MM.1S (cell line): ENCODE results near the gene U2AF1L4.

Source experiments
- DNase-seq: peaks from one replicate; pipeline ENCODE4 v3.0.0-alpha.2; 2015
- H2AFZ ChIP-seq: fragments of 300-600 bp; sonication (generic); 2 replicates; pipeline ENCODE4 v1.6.0; 2016; ENCODE audit warnings: antibody characterized with exemption, low read length
- H3F3A ChIP-seq: fragments of 300-600 bp; sonication (generic); 2 replicates; pipeline ENCODE4 v1.6.1; 2016; ENCODE audit warnings: mild to moderate bottlenecking, antibody characterized with exemption, low read length, moderate library complexity, mixed read lengths; ENCODE audit not compliant: insufficient read depth
- H3K27ac ChIP-seq: fragments of 300-600 bp; sonication (generic); 2 replicates; pipeline ENCODE4 v1.5.1; 2016; ENCODE audit warnings: mild to moderate bottlenecking, low read length
- H3K27me3 ChIP-seq: fragments of 300-600 bp; sonication (generic); replicated peaks from 2 replicates; pipeline ENCODE4 v1.6.0; 2016; ENCODE audit warnings: low read length; ENCODE audit not compliant: insufficient read depth
- H3K36me3 ChIP-seq: fragments of 300-600 bp; sonication (generic); replicated peaks from 2 replicates; pipeline ENCODE4 v1.6.1; 2016; ENCODE audit warnings: mild to moderate bottlenecking, low read length, mixed read lengths; ENCODE audit not compliant: insufficient read depth
- H3K4me1 ChIP-seq: fragments of 300-600 bp; sonication (generic); 2 replicates; pipeline ENCODE4 v1.6.1; 2016; ENCODE audit warnings: low read length, mixed read lengths
- H3K4me2 ChIP-seq: fragments of 300-600 bp; sonication (generic); 2 replicates; pipeline ENCODE4 v1.6.0; 2016; ENCODE audit warnings: low read depth, low read length
- H3K4me3 ChIP-seq: fragments of 300-600 bp; sonication (generic); 2 replicates; pipeline ENCODE4 v1.5.1; 2016; ENCODE audit warnings: low read length, mixed read lengths
- H3K79me2 ChIP-seq: fragments of 300-600 bp; sonication (generic); 2 replicates; pipeline ENCODE4 v1.6.1; 2016; ENCODE audit warnings: mixed run types, low read length, mixed read lengths
- H3K9ac ChIP-seq: fragments of 300-600 bp; sonication (generic); 2 replicates; pipeline ENCODE4 v1.6.1; 2016; ENCODE audit warnings: low read length, mixed read lengths
- H3K9me2 ChIP-seq: fragments of 300-600 bp; sonication (generic); replicated peaks from 2 replicates; pipeline ENCODE4 v1.6.1; 2016; ENCODE audit warnings: mild to moderate bottlenecking, low read length, mixed read lengths; ENCODE audit not compliant: insufficient read depth
- H3K9me3 ChIP-seq: fragments of 300-600 bp; sonication (generic); replicated peaks from 2 replicates; pipeline ENCODE4 v1.6.1; 2016; ENCODE audit warnings: mild to moderate bottlenecking, low read length, mixed read lengths; ENCODE audit not compliant: insufficient read depth
- H4K20me1 ChIP-seq: fragments of 300-600 bp; sonication (generic); 2 replicates; pipeline ENCODE4 v1.6.1; 2016; ENCODE audit warnings: mild to moderate bottlenecking, low read length, moderate library complexity, mixed read lengths; ENCODE audit not compliant: insufficient read depth
- EZH2 ChIP-seq: fragments of 300-600 bp; sonication (generic); optimal IDR thresholded peaks from 2 replicates; pipeline ENCODE3; 2017; ENCODE audit warnings: low read depth, mild to moderate bottlenecking, antibody characterized with exemption, low read length, mixed read lengths
- EZH2phosphoT487 ChIP-seq: fragments of 300-600 bp; sonication (generic); IDR thresholded peaks from 2 replicates; pipeline ENCODE4 v1.6.1; 2018; ENCODE audit warnings: antibody characterized with exemption, low read length
- TF ChIP-seq, protein P1 (sequence below): fragments of 300-600 bp; sonication (generic); IDR thresholded peaks from 2 replicates; pipeline ENCODE4 v1.5.1; 2016; ENCODE audit warnings: antibody characterized with exemption, low read length, mixed read lengths

The U2AF1L4 gene

GRCh38 chr19:35784503-35785338 is 39.5 kb upstream of the U2AF1L4 start:
- no peaks in the 10 kb centered on the region for H3K9me3 ChIP-seq
- H3F3A ChIP-seq = no peaks in the 10 kb centered on the region
- H2AFZ ChIP-seq = no peak overlapping the region
- H3K27me3 ChIP-seq = no peaks in the 10 kb centered on the region
- no peak overlapping the region for H3K4me2 ChIP-seq
- H3K9me2 ChIP-seq = no peaks in the 10 kb centered on the region
- no peaks in the 10 kb centered on the region for H3K4me1 ChIP-seq
- H3K79me2 ChIP-seq = no peaks in the 10 kb centered on the region
- TF ChIP-seq, protein P1, sequence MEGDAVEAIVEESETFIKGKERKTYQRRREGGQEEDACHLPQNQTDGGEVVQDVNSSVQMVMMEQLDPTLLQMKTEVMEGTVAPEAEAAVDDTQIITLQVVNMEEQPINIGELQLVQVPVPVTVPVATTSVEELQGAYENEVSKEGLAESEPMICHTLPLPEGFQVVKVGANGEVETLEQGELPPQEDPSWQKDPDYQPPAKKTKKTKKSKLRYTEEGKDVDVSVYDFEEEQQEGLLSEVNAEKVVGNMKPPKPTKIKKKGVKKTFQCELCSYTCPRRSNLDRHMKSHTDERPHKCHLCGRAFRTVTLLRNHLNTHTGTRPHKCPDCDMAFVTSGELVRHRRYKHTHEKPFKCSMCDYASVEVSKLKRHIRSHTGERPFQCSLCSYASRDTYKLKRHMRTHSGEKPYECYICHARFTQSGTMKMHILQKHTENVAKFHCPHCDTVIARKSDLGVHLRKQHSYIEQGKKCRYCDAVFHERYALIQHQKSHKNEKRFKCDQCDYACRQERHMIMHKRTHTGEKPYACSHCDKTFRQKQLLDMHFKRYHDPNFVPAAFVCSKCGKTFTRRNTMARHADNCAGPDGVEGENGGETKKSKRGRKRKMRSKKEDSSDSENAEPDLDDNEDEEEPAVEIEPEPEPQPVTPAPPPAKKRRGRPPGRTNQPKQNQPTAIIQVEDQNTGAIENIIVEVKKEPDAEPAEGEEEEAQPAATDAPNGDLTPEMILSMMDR = no peak
- TF ChIP-seq EZH2phosphoT487 = no peak
- no peak for TF ChIP-seq EZH2
- no peak for DNase-seq
- H3K27ac ChIP-seq = no peak overlapping the region
- no peaks in the 10 kb centered on the region for H3K36me3 ChIP-seq
- no peak overlapping the region for H3K9ac ChIP-seq
- no peaks in the 10 kb centered on the region for H4K20me1 ChIP-seq
- no peak overlapping the region for H3K4me3 ChIP-seq

DNA sequence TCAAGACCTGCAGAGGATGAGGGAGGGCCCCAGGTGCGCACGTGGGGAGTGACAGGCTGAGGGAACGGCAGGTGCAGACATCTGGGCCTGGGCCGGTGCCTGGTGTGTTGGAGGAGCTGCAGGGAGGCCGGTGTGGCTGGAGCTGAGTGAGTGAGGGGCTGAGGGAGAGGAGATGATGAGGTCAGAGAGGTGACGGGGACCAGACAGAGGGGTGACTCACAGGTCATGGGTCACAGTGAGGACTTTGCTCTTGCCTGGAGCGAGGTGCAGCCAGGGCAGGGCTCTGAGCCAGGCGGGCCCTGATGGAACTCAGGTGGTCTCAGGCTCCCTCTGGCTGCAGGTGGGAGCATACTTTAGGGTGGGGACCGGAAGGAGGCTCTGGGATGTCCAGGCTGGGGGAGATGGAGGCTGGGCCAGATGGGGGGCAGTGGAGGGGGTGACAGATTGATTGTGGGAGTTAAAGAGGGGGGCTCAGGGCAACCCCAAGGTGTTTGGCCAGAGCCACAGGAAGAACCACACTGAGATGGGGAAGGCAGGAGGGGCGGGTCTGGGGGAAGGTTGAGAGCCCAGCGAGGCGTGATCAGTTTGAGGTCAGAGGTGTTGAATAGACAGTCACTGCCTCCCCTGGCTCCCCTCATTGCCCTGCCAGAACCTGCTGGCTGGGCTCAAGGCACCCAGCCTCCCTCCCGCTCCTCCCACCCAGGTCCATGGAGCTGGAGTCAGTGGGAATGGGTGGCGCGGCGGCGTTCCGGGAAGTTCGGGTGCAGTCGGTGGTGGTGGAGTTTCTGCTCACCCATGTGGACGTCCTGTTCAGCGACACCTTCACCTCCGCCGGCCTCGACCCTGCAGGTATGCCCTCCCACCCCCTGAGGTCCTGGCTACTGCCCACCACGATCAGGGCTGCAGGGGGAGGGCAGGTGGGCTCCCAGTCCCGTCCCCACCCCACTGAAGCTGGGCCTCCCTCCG is 38.5 kb upstream of the U2AF1L4 start:
- no peaks in the 10 kb centered on the region for H3K36me3 ChIP-seq
- TF ChIP-seq, protein P1 = no peak
- TF ChIP-seq EZH2 (no peak), EZH2phosphoT487 (no peak)
- no peaks in the 10 kb centered on the region for H4K20me1 ChIP-seq
- no peak overlapping the region for H3K9ac ChIP-seq
- H3K4me2 ChIP-seq = no peak overlapping the region
- H3K27me3 ChIP-seq = no peaks in the 10 kb centered on the region
- H3K79me2 ChIP-seq = no peaks in the 10 kb centered on the region
- H2AFZ ChIP-seq = no peak overlapping the region
- no peaks in the 10 kb centered on the region for H3K9me3 ChIP-seq
- no peak overlapping the region for H3K4me3 ChIP-seq
- no peak overlapping the region for H3K27ac ChIP-seq
- H3K4me1 ChIP-seq = no peaks in the 10 kb centered on the region
- no peaks in the 10 kb centered on the region for H3F3A ChIP-seq
- H3K9me2 ChIP-seq = no peaks in the 10 kb centered on the region
- DNase-seq = no peak

- Histone ChIP-seq H3K9ac (no peak overlapping the region), H3K36me3 (no peaks in the 10 kb centered on the region), H3K4me2 (no peak overlapping the region), H3K9me3 (no peaks in the 10 kb centered on the region), H4K20me1 (no peaks in the 10 kb centered on the region), H2AFZ (no peak overlapping the region), H3K27me3 (no peaks in the 10 kb centered on the region), H3K4me3 (no peak overlapping the region), H3K9me2 (no peaks in the 10 kb centered on the region), H3F3A (no peaks in the 10 kb centered on the region), H3K27ac (no peak overlapping the region), H3K4me1 (no peaks in the 10 kb centered on the region), H3K79me2 (no peaks in the 10 kb centered on the region)
- TF ChIP-seq, protein P1 = no peak
- TF ChIP-seq EZH2phosphoT487 (no peak), EZH2 (no peak)
- DNase-seq = no peak
Observed at GRCh38 chr19:35782589-35782988, 37.4 kb upstream of the U2AF1L4 start.
